Measurements from ENCODE around the gene XXYLT1. TPM values are rescaled to one million over a fixed set of nuclear protein-coding genes. Genes with fewer than 3 reads are reported as not detected.
"Not testable (repeated sequence)": the region's sequence is repeated elsewhere in the genome, so short reads cannot be mapped to it uniquely, and the experiment has no call there.

The XXYLT1 gene
- total RNA-seq, 1 donor from 2014 or later = 16.4 TPM

DNA sequence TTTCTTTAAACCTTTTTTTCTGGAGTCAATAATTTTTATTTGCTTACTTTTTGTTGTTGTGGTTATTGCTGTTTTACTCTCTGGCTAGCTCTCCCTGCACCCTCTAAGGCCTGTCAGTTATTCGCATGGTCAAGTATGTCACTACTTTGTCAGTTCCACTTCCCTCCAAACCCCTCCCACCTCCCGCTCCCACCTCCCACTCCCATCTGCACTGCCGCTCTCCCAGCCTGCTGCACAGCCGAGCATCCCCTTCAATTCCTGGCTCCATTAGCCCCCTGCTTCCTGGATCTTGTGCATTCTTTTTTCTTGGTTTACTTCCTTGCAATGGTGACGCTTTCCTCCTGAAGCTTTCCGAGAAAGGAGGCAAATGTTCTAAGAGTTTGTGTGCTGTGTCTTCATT, 218.0 kb downstream of the XXYLT1 start:
- Mint-ChIP-seq H3K4me1 (no peaks in the 10 kb centered on the region), H3K36me3 (no peaks in the 10 kb centered on the region), H3K9me3 (no peaks in the 10 kb centered on the region), H3K27me3 (ENCODE audit: insufficient read depth, low read depth) (peaks cover 2% of the 10 kb centered on the region), H3K4me3 (no peak overlapping the region), H3K27ac (no peak overlapping the region)
- H3K36me3 ChIP-seq = no peaks in the 10 kb centered on the region
- TF ChIP-seq CTCF (IDR thresholded peaks at IDR 0.05) (no peak), EZH2 (IDR thresholded peaks at IDR 0.05) (no peak)
- no peaks in the 10 kb centered on the region for H4K20me1 ChIP-seq (ENCODE audit: low read depth)
- H3K27me3 ChIP-seq = no peaks in the 10 kb centered on the region
- no peaks in the 10 kb centered on the region for H3F3A ChIP-seq (ENCODE audit: low read depth)
- no peaks in the 10 kb centered on the region for H3K4me1 ChIP-seq
- no peak overlapping the region for H3K4me2 ChIP-seq
- no peak overlapping the region for H3K4me3 ChIP-seq
- H3K9ac ChIP-seq = no peak overlapping the region
- no peak for DNase-seq (ENCODE audit: low spot score)
- no peaks in the 10 kb centered on the region for H3K79me2 ChIP-seq (ENCODE audit: low read depth)
- H3K9me3 ChIP-seq (ENCODE audit: low read depth) = no peaks in the 10 kb centered on the region
- H2AFZ ChIP-seq (replicated peaks) = no peak overlapping the region
- no peak overlapping the region for H3K27ac ChIP-seq

DNA sequence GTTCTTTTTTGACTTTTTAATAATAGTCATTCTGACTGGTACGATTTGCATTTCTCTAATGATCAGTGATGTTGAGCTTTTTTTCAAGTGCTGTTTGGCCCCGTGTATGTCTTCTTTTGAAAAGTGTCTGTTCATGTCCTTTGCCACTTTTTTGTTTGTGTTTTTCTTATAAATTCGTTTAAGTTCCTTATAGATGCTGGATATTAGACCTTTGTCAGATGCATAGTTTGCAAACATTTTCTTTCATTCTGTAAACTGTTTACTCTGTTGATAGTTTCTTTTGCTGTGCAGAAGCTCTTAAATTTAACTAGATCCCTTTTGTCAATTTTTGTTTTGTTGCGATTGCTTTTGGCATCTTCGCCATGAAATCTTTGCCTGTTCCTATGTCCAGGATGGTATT, 220.7 kb downstream of the XXYLT1 start:
- H3K4me2 ChIP-seq; H3K9me3 ChIP-seq (ENCODE audit: low read depth); H3F3A ChIP-seq (ENCODE audit: low read depth); H3K9ac ChIP-seq; H2AFZ ChIP-seq (replicated peaks); H3K36me3 Mint-ChIP-seq; H3K9me3 Mint-ChIP-seq; H3K4me3 Mint-ChIP-seq; H3K27ac ChIP-seq; H3K36me3 ChIP-seq; H3K27ac Mint-ChIP-seq; H4K20me1 ChIP-seq (ENCODE audit: low read depth); H3K4me1 ChIP-seq; H3K79me2 ChIP-seq (ENCODE audit: low read depth); DNase-seq (ENCODE audit: low spot score); H3K4me3 ChIP-seq; H3K27me3 ChIP-seq; H3K4me1 Mint-ChIP-seq; H3K27me3 Mint-ChIP-seq (ENCODE audit: insufficient read depth, low read depth): not testable (repeated sequence)

- Histone ChIP-seq H3K27ac (no peak overlapping the region), H2AFZ (replicated peaks) (no peak overlapping the region), H3K4me3 (no peak overlapping the region), H3K36me3 (no peaks in the 10 kb centered on the region), H3K4me1 (no peaks in the 10 kb centered on the region), H3K9ac (no peak overlapping the region), H3K27me3 (no peaks in the 10 kb centered on the region), H3K4me2 (no peak overlapping the region), H3K9me3 (ENCODE audit: low read depth) (no peaks in the 10 kb centered on the region), H4K20me1 (ENCODE audit: low read depth) (no peaks in the 10 kb centered on the region), H3F3A (ENCODE audit: low read depth) (no peaks in the 10 kb centered on the region), H3K79me2 (ENCODE audit: low read depth) (no peaks in the 10 kb centered on the region)
- H3K27ac Mint-ChIP-seq = no peak overlapping the region
- no peak overlapping the region for H3K4me3 Mint-ChIP-seq
- H3K4me1 Mint-ChIP-seq = peaks cover 10% of the 10 kb centered on the region
- peaks cover 6% of the 10 kb centered on the region for H3K27me3 Mint-ChIP-seq (ENCODE audit: insufficient read depth, low read depth)
- H3K36me3 Mint-ChIP-seq = no peaks in the 10 kb centered on the region
- TF ChIP-seq CTCF (IDR thresholded peaks at IDR 0.05) (no peak), EZH2 (IDR thresholded peaks at IDR 0.05) (no peak), EZH2phosphoT487 (IDR thresholded peaks at IDR 0.05) (no peak)
- DNase-seq (ENCODE audit: low spot score) = no peak
- no peaks in the 10 kb centered on the region for H3K9me3 Mint-ChIP-seq
Observed at GRCh38 chr3:195048059-195048905, 222.7 kb downstream of the XXYLT1 start.

GRCh38 chr3:195047536-195047935, 223.4 kb downstream of the XXYLT1 start:
- H3K36me3 Mint-ChIP-seq = no peaks in the 10 kb centered on the region
- peaks cover 15% of the 10 kb centered on the region for H3K4me1 Mint-ChIP-seq
- no peak overlapping the region for H3K4me2 ChIP-seq
- no peak for TF ChIP-seq CTCF (IDR thresholded peaks at IDR 0.05)
- TF ChIP-seq EZH2phosphoT487 (IDR thresholded peaks at IDR 0.05) = no peak
- no peak for TF ChIP-seq EZH2 (IDR thresholded peaks at IDR 0.05)
- no peaks in the 10 kb centered on the region for H4K20me1 ChIP-seq (ENCODE audit: low read depth)
- H3K9me3 Mint-ChIP-seq = no peaks in the 10 kb centered on the region
- H2AFZ ChIP-seq (replicated peaks) = no peak overlapping the region
- H3K4me3 ChIP-seq = no peak overlapping the region
- no peak overlapping the region for H3K27ac ChIP-seq
- H3K4me3 Mint-ChIP-seq = no peak overlapping the region
- H3K27me3 Mint-ChIP-seq (ENCODE audit: insufficient read depth, low read depth) = peaks cover 6% of the 10 kb centered on the region
- no peaks in the 10 kb centered on the region for H3K79me2 ChIP-seq (ENCODE audit: low read depth)
- H3K27ac Mint-ChIP-seq = no peak overlapping the region
- H3K4me1 ChIP-seq = peaks cover 5% of the 10 kb centered on the region
- DNase-seq (ENCODE audit: low spot score) = no peak
- H3K36me3 ChIP-seq = no peaks in the 10 kb centered on the region
- H3K27me3 ChIP-seq = no peaks in the 10 kb centered on the region
- no peaks in the 10 kb centered on the region for H3F3A ChIP-seq (ENCODE audit: low read depth)
- H3K9me3 ChIP-seq (ENCODE audit: low read depth) = no peaks in the 10 kb centered on the region
- H3K9ac ChIP-seq = no peak overlapping the region
